Cardiac fibroblast (primary cell): ENCODE results near the gene PREP.
"Not testable (repeated sequence)": the region's sequence is repeated elsewhere in the genome, so short reads cannot be mapped to it uniquely, and the experiment has no call there.

Experiments used
- DNase-seq, 2 donors: peaks; one replicate each; pipeline versions ENCODE4 v3.0.0 to v3.0.0-alpha.2; 2010; ENCODE audit warnings: low read depth in 2 of 2
- H3K4me3 ChIP-seq, 2 donors: replicated peaks in 1 of 2; 1 replicate in 1 of 2; 2 replicates in 1 of 2; pipeline ENCODE4 v1.5.1; 2011; ENCODE audit warnings: low read depth in 2 of 2, low read length in 2 of 2, mild to moderate bottlenecking in 2 of 2, moderate library complexity in 1 of 2
- CTCF ChIP-seq: IDR thresholded peaks from one replicate; pipeline ENCODE4 v1.5.1; 2011; ENCODE audit warnings: low read depth, mild to moderate bottlenecking, low read length, inconsistent platforms

Gene PREP

GRCh38 chr6:105424175-105424783 is 21.4 kb upstream of the PREP start:
- TF ChIP-seq CTCF, result peak; percentile 71
- no peak overlapping the region for H3K4me3 ChIP-seq
- DNase-seq, result peak; percentile 76 to 79

GRCh38 chr6:105416971-105417370 is 14.1 kb upstream of the PREP start:
- H3K4me3 ChIP-seq, DNase-seq: not testable (repeated sequence)

- DNase-seq, result no peak
- TF ChIP-seq CTCF, result no peak
- H3K4me3 ChIP-seq, result no peak overlapping the region
Observed at GRCh38 chr6:105409734-105410133, 6.9 kb upstream of the PREP start.

- peak overlapping the region; percentile 92 to 99 for H3K4me3 ChIP-seq
- no peak for TF ChIP-seq CTCF
- DNase-seq, result peak; percentile 57 to 58
Observed at GRCh38 chr6:105402090-105402938, 568 bp downstream of the PREP start.

GRCh38 chr6:105401247-105402089 is 1.4 kb downstream of the PREP start:
- H3K4me3 ChIP-seq, result peak overlapping the region; percentile 92 to 99
- no peak for DNase-seq
- no peak for TF ChIP-seq CTCF

GRCh38 chr6:105400501-105400900 is 2.4 kb downstream of the PREP start:
- TF ChIP-seq CTCF, result no peak
- no peak for DNase-seq
- no peak overlapping the region for H3K4me3 ChIP-seq

GRCh38 chr6:105398859-105399258 is 4.0 kb downstream of the PREP start:
- DNase-seq, result no peak
- TF ChIP-seq CTCF, result no peak
- no peak overlapping the region for H3K4me3 ChIP-seq
